Psoas muscle (tissue), 8 donors: ENCODE results near the gene ABLIM1. TPM values are rescaled to one million over a fixed set of nuclear protein-coding genes. Genes with fewer than 3 reads are reported as not detected.

Experiments used
- ATAC-seq, 4 donors: fragments of 200-7000 bp; cut with Tn5 transposase; one replicate each; pipeline ENCODE4 v1.9.1; 2020; ENCODE audit warnings: moderate library complexity in 3 of 4, mild to moderate bottlenecking in 2 of 4
- DNase-seq, 2 donors: peaks; one replicate each; pipeline ENCODE4 v3.0.0-alpha.2; 2020
- H3K27ac ChIP-seq: fragments of 200-600 bp; one replicate; pipeline ENCODE4 v1.8.0; 2022
- H3K27me3 ChIP-seq, 3 donors: fragments of 200-600 bp in 1 of 3; one replicate each; pipeline versions ENCODE4 v1.6.1 to v1.8.0; 2013 to 2022; ENCODE audit warnings: low read length in 2 of 3, mild to moderate bottlenecking in 2 of 3, moderate library complexity in 1 of 3; ENCODE audit not compliant: insufficient read depth in 3 of 3
- H3K36me3 ChIP-seq, 2 donors: fragments of 200-600 bp in 1 of 2; one replicate each; pipeline versions ENCODE4 v1.6.1 to v1.8.0; 2013 to 2022; ENCODE audit warnings: low read depth in 1 of 2, mild to moderate bottlenecking in 1 of 2, moderate library complexity in 1 of 2; ENCODE audit not compliant: insufficient read depth in 1 of 2
- H3K4me1 ChIP-seq: fragments of 200-600 bp; one replicate; pipeline ENCODE4 v1.8.0; 2022
- H3K4me3 ChIP-seq: fragments of 200-600 bp; one replicate; pipeline ENCODE4 v1.8.0; 2022; ENCODE audit warnings: mild to moderate bottlenecking
- H3K9me3 ChIP-seq: fragments of 200-600 bp; one replicate; pipeline ENCODE4 v1.8.0; 2022
- CTCF ChIP-seq: fragments of 200-600 bp; IDR thresholded peaks from one replicate; pipeline ENCODE4 v1.8.0; 2022; ENCODE audit warnings: antibody characterized with exemption
- WGBS, 3 donors: extraction: QIAGEN DNeasy Blood & Tissue Kit; methylation state at CpG; one replicate each; pipeline versions ENCODE4 v1.1.6 to v1.1.7; 2013; 5-methylcytosine and 5-hydroxymethylcytosine counted together
- intact Hi-C, 2 donors: fragments of 100-400 bp; cut with DNase I; formaldehyde crosslinking; loops; one replicate each; pipeline versions ENCODE4 v1.11.0 to v1.14.2; 2022
- polyA plus RNA-seq, 3 donors: library from polyadenylated mRNA; stranded (reverse); fragments of 200-250 nt; gene quantifications; one replicate each; pipeline ENCODE4 v1.2.3, GENCODE V29; 2013
- total RNA-seq, 4 donors: library from RNA; stranded (reverse); fragmentation: NEBNext Ultra II Directional in 2 of 4; extraction: Animal tissue kit (Norgen Biotek cat#: 25700) in 2 of 4; gene quantifications; one replicate each; pipeline versions ENCODE4 v1.2.1 to v1.2.4, GENCODE V29; 2021 to 2023
- donor health status: healthy with polysubstance abuse.
- donor health status: DM: no; HTN: no; CAD: no; lungs with moderate emphysema.
- donor health status: Bipolar disorder and iron deficiency.
- donor health status: healthy.
- donor health status: DM: yes; HTN: yes; CAD: no.
- donor health status: DM: no; HTN: no; CAD: no.
- donor health status: DM: no; HTN: no; CAD: no.
- donor health status: DM: yes; HTN: yes; CAD: no.

The ABLIM1 gene
- total and polyA plus RNA-seq, 7 donors: 15.4 to 183 (median 21.8) TPM

- Histone ChIP-seq H3K27ac (peak overlapping the region; percentile 4), H3K4me3 (no peak overlapping the region), H3K4me1 (peaks cover 8% of the 10 kb centered on the region), H3K36me3 (no peaks in the 10 kb centered on the region), H3K9me3 (no peaks in the 10 kb centered on the region), H3K27me3 (no peaks in the 10 kb centered on the region)
- 34 to 65% (median 42%) methylated on average over 7 of the region's 7 CpGs for WGBS, 3 donors
- DNase-seq: no peak
- no peak for TF ChIP-seq CTCF
- no peak for ATAC-seq
- intact Hi-C loops: no loop called here
Measured at GRCh38 chr10:114649217-114649903, 8.7 kb downstream of the ABLIM1 start.

DNA sequence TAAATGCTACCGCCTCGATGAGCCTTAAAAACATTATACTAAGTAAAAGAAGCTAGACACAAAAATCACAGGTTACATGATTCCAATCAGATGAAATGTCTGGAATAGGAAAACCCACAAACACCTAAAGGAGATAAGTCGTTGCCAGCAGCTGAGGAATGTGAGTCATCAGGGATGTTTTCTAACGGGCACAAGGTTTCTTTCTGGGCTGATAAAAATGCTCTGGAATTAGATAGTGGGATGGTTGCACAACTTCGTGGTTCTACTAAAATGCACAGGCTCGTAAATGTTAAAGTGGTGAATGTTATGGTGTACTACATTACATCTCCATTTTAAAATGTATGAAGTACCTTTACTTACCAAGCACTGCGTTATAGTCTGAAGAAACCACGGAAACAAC is 9.7 kb downstream of the ABLIM1 start:
- Histone ChIP-seq H3K27me3 (no peaks in the 10 kb centered on the region), H3K36me3 (no peaks in the 10 kb centered on the region), H3K9me3 (no peaks in the 10 kb centered on the region), H3K27ac (no peak overlapping the region), H3K4me3 (no peak overlapping the region), H3K4me1 (peaks cover 8% of the 10 kb centered on the region)
- ATAC-seq: no peak
- intact Hi-C loops: no loop called here
- DNase-seq: no peak
- no peak for TF ChIP-seq CTCF
- WGBS, 3 donors: 75 to 82% (median 78%) methylated on average over 8 of the region's 8 CpGs

DNA sequence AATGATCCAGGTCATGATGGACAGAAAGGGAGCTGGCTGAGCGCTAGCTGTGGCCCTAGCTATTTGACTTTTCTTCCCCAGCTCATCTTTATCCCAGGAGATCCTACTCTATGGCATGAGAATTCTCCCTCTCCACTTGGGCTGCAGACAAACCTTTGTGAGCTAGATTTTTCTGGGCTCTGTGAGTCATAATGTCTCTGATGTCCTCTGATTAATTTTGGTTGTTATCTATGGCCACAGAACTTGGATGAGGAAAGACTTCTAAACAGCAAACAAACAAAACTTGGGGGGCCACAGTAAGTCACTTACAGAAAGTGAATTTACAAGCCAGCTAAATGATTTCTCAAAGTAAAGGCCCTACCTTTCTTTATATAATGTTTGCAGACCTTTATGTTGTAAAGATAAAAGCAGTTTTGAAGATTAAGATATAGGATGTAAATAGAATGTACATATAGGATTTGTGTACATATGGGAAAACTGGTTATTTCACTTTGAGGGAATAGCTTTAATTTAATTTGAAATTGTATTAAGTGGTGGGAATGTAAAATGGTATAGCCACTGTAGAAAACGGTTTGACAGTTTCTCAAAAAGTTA is 10.4 kb downstream of the ABLIM1 start:
- Histone ChIP-seq H3K4me3 (no peak overlapping the region), H3K9me3 (no peaks in the 10 kb centered on the region), H3K27me3 (no peaks in the 10 kb centered on the region), H3K27ac (no peak overlapping the region), H3K36me3 (no peaks in the 10 kb centered on the region), H3K4me1 (peaks cover 8% of the 10 kb centered on the region)
- WGBS, 3 donors: 77 to 94% (median 89%) methylated on average over 2 of the region's 2 CpGs
- ATAC-seq: no peak
- intact Hi-C loops: no loop called here
- no peak for DNase-seq
- no peak for TF ChIP-seq CTCF

- 79 to 90% (median 85%) methylated on average over 5 of the region's 5 CpGs for WGBS, 3 donors
- no peak for ATAC-seq
- Histone ChIP-seq H3K36me3 (no peaks in the 10 kb centered on the region), H3K9me3 (no peaks in the 10 kb centered on the region), H3K27me3 (no peaks in the 10 kb centered on the region), H3K27ac (no peak overlapping the region), H3K4me1 (peaks cover 8% of the 10 kb centered on the region), H3K4me3 (no peak overlapping the region)
- no peak for DNase-seq
- intact Hi-C loops: no loop called here
- TF ChIP-seq CTCF: no peak
Measured at GRCh38 chr10:114646426-114646825, 11.6 kb downstream of the ABLIM1 start.
